CD4-positive, alpha-beta T cell treated with Interleukin-6 for 4 hours (primary cell): ENCODE measurements around the gene ZNF79.
A peak's percentile ranks its signal among the peaks of the same experiment; 100 is the strongest.

Experiments used
- DNase-seq: peaks from one replicate; pipeline ENCODE4 v3.0.0-alpha.2; 2020; ENCODE audit warnings: mixed read lengths

Gene ZNF79

DNA sequence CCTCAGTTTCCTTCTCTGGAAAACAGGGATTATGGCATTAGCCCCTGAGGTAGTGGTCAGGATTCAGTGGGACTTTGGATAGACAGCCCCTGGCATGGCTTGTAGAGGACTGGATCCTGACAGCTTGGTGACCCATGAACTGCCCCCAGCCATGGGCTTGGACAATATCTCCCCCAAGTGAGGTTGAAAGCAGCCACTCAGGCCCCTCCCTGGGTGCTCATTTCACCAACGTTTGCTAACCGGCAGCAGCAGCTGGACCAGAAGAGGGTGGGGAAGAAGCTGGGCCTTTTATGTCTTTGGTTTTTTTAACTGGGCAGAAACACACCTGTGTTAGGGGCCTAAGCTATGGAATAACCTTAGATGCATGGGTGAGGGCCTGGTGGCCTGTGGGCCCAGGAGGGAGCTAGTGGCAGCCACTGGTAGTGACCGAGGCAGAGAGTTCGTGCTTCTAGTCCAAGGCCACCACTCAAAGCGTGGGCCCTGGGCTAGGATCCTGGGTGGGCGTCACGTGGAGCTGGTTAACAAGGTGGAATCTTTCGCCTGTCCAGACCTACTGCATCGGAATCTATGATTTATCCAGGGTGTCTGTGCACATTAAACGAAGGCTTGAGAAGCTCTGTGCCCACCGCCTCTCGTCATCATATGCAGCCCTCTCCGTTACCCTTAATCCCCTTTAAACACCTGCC, 25.3 kb upstream of the ZNF79 start:
- no peak for DNase-seq

DNA sequence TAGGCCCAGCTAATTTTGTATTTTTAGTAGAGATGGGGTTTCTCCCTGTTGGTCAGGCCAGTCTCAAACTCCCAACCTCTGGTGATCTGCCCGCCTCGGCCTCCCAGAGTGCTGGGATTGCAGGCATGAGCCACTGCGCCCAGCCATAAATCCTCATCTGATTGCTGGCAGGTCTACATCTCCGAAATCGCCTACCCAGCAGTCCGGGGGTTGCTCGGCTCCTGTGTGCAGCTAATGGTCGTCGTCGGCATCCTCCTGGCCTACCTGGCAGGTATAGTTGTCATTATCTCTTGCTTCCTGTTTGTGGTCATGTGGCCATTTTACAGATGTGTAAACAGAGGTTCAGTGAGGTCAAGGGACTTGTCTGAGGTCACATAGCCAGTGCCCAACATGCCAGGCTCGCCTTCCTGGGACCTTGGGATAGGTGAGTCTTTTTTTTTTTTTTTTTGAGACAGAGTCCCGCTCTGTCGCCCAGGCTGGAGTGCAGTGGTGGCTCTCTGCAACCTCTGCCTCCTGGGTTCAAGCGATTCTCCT, 24.4 kb upstream of the ZNF79 start:
- no peak for DNase-seq

DNA sequence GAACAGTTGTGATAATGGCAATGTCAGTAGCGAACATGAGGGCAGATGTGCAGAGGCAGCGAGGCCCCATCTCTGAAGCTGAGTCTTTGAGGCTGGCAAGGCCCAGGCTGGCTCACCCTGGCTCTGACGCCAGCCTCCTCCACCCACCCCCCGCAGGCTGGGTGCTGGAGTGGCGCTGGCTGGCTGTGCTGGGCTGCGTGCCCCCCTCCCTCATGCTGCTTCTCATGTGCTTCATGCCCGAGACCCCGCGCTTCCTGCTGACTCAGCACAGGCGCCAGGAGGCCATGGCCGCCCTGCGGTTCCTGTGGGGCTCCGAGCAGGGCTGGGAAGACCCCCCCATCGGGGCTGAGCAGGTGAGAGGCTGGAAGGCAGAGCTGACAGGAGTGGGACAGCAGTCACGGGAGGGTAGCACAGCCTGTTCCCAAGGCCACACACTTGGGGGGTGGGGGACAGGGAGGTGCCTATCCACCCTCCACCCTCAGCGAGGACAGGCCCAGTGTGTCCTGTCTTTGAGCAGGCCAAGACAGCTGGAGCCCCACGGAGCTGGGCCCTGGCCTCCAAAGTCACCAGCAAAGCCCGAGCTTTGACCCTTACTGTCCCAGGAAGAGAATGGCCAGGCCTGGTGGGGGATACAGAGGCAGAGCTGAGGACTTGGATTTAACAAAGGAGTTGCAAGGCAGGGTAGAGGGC, 21.6 kb upstream of the ZNF79 start:
- DNase-seq, result no peak

DNA sequence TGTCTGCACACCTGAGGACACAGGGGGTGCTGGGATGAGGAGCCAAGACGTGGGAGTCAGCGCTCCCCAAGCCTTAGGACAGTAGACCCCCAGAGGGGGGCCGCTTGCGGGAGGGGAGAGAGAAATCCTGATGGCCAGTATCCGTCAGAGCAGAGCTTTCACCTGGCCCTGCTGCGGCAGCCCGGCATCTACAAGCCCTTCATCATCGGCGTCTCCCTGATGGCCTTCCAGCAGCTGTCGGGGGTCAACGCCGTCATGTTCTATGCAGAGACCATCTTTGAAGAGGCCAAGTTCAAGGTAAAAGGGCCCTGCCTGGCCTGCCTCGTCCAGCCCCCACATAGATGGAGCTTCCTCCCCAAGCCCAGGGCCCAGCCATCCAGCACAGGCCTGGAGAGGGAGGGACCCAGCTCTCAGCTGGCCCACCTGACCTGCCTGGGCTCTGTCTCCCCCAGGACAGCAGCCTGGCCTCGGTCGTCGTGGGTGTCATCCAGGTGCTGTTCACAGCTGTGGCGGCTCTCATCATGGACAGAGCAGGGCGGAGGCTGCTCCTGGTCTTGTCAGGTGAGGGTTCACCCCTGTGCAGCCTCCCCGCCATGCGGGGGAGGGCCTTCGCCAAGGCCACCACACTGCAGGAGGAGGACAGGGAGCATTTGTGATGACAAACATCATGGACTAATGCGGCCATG, 20.5 kb upstream of the ZNF79 start:
- no peak for DNase-seq

DNA sequence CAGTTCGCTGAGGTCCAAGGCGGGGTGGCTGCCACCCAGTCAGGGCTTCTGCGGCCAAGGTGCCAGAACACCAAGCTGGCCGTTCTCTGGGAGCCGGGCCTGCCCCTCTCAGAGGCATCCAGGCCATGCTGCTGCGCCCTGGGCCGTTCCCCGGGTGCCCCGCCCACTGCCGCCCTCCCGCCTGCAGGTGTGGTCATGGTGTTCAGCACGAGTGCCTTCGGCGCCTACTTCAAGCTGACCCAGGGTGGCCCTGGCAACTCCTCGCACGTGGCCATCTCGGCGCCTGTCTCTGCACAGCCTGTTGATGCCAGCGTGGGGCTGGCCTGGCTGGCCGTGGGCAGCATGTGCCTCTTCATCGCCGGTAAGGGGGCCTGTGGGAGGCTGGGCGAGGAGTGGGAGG, 19.6 kb upstream of the ZNF79 start:
- no peak for DNase-seq

DNA sequence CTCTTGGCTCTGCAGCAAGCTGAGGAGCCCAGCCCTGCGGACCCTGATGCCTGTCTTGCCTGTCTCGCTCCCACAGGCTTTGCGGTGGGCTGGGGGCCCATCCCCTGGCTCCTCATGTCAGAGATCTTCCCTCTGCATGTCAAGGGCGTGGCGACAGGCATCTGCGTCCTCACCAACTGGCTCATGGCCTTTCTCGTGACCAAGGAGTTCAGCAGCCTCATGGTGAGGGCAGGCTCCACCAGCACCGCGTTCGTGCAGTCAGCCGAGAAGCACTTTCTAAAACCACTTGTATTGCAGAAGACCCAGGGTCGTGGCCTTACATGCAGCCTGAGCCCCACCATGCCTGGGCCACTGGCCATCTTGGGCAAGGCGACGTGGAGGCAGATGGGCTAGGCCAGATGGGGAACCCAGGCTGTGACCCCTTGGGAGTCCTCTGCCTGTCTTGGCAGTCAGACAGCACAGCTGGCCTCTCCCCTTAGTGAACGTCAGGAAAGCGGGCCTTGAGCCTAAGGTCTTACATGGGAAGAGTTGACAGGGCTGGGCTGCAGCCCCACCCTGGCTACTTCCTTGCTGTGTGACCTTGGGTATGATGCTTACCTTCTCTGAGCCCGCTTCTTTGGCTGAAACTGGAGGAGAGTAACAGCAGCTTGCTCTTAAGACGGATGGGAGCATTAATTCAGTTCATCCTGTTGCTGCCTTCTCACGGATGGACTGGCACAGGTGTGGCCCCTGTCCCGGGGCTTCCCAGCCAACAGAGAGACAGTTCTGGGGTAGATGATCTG, 18.6 kb upstream of the ZNF79 start:
- no peak for DNase-seq

DNA sequence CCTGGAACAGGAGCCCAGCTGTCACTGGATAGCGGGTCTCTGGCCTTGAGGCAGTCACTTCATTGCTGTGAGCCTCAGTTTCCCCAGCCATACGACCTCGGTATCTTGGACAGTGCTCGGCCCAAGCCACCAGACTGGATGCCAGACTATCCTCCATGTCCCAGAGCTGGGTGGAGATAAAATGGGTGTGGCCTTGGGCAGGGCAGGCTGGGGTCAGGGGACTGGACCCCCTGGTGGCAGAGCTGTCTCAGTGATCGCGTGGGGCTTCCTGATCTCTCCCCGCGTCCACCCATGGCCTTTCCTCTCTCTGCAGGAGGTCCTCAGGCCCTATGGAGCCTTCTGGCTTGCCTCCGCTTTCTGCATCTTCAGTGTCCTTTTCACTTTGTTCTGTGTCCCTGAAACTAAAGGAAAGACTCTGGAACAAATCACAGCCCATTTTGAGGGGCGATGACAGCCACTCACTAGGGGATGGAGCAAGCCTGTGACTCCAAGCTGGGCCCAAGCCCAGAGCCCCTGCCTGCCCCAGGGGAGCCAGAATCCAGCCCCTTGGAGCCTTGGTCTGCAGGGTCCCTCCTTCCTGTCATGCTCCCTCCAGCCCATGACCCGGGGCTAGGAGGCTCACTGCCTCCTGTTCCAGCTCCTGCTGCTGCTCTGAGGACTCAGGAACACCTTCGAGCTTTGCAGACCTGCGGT, 17.2 kb upstream of the ZNF79 start:
- no peak for DNase-seq

DNA sequence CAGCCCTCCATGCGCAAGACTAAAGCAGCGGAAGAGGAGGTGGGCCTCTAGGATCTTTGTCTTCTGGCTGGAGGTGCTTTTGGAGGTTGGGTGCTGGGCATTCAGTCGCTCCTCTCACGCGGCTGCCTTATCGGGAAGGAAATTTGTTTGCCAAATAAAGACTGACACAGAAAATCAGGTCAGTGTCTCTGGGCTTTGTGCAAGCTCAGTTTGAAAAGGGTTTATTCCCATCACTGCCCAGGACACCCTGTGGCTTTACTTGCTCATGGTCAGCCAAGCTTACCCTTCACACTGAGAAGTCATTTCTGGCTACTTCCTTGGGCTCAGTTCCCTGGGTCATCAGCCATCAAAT, 16.7 kb upstream of the ZNF79 start:
- DNase-seq, result no peak

DNA sequence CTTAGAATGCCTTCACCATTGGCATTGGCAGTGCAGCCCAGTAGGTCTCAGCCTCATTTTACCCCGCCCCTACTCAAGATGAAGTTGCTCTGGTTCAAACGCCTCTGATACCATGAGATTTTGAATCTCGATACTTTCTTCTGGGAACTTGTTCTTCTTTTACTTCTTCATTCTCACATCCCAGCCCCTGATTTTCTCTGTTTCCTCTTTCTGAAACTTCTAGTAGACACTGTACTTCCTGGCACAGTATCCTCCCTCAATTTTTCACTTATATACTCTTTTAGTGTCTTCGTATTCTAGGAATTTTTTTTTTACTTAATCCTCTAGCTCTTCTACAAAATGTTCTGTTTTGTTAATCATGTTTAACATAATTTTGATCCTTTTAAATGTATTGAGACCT, 13.1 kb upstream of the ZNF79 start:
- no peak for DNase-seq

DNA sequence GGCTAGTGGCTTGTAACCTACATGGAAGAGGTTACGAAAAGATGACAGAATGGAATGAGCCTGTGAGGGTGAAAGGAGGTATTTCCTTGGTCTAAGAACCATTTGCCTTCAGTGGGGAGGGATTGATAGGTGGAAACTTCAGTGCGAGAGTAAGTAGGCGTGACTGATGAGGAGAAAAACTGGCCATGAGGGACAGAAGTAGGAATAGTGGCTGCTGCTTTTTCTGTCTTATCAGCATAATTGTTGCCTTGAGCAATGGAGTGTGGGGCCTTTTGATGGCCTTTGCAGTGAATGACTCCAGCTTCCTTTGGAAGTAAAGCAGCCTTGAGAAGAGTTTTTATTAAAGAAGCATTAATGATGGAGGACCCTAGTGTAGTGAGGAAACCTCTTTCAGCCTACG, 9.0 kb upstream of the ZNF79 start:
- DNase-seq, result no peak

DNA sequence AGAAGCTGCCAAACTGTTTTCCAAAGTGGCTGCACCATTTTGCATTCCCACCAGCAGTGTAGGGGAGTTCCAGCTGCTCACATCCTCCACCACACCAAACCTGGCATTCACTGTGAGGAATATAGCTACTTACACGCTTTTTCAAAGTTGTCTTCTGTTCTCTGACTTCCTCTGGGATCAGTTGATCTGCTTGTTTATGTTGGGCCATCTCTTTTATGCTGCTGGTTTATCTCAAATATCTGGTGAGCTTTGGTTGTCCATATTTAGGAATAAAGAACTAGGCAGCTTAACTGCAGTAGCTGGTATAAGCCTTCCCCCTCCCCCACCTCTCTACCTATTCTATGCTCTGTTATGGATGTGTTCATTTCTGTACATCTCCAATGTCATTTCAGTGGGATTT, 8.5 kb upstream of the ZNF79 start:
- no peak for DNase-seq

DNA sequence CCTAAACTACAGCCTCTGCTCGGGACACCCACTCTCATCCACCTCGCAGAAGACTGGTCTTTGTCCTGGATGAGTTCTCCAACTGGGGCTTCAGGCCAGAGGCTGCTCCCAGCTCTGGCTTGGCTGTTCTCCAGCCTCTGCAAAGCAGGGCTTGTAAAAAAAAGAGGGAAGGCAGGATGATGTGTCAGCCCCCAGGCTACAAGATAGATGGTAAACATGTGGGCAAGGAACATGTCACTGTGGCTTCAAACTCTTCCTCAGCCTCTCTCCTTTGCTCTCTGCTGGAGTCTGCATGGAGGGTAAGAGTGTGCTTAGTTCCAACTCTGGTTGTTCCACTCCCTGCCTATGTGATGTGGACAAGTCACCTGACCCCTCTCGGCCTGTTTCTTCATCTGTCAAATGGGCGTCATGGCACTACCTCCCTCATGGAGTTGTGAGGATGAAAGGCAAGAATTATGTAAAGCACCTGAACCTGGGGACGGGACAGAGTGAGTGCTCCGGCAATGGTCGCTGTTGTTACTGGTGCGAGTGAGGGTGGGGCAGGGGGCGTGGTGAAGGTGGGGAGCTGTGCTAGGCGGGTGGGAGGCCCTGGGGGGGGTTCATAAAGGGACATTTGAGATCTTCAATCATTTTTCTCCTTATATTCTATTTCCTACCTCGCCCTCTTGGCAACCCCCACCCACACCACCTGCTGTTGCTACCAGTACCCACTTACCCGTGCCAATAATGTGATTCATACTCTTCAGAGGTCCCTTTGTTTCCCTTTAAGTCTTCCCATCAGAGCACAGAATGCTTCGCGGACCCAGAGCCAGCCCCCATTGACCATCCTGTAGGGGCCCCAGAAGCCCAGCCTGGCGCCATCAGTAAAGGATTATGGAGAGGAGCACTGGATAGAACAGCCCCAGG, 6.8 kb upstream of the ZNF79 start:
- DNase-seq, result no peak

DNA sequence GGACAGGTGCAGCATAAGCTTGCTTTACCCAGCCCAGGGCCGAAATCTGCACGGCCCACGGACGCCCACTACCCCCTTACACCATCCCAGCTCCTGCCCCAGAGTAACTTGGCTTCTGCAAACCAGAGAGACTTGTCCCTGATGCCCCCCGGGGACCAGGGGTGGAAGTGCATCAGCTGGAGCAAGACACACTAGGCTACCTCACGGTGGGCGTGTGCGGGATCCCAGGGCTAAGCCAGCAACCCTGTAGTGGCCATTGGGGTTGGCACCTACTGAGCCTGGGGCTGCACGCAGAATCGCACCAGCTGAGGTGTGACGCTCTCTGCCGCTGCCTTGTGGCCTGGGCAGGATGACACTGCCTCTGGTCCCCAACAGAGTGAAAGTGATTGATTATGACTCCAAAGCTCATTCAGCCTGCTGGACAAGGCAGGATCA, 6.1 kb upstream of the ZNF79 start:
- DNase-seq, result peak; percentile 56

DNA sequence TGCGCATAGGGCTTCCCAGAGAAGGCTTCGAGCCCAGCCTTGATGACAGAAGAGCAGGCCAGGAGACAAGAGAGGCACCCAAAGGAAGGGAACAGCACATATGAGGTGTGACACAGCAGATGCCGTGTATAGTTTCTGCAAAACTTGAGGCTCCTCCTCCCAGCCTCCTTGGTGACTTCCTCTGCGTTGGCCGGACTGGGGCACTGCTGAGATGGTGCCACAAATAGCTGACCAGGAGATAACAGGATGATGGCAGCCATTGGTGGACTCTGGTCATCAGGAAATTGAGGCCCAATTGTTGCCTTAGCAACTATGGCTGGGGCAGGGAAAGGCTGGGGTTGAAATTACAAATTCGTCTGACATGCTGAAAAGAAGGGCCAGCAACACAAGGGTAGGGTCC, 4.8 kb upstream of the ZNF79 start:
- DNase-seq, result no peak

DNA sequence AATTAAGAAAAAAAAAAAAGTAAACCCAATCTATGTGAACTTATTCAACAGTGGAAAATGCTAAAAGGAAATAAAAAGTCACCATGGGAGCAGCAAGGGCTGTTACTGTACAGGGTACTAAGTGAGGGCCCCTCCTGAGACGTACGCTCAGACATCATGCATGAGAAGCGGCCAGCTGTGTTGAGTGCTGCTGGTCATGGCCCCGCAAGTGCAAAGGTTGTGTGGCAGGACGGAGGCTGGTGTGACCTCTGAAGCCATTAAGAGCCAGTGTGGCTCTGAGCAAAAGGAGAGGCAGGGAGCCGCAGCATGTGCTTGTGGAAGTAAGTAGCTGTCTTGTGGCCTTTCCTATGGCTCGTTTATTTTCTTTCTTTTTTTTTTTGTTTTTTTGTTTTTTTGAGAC, 3.1 kb upstream of the ZNF79 start:
- DNase-seq, result no peak

DNA sequence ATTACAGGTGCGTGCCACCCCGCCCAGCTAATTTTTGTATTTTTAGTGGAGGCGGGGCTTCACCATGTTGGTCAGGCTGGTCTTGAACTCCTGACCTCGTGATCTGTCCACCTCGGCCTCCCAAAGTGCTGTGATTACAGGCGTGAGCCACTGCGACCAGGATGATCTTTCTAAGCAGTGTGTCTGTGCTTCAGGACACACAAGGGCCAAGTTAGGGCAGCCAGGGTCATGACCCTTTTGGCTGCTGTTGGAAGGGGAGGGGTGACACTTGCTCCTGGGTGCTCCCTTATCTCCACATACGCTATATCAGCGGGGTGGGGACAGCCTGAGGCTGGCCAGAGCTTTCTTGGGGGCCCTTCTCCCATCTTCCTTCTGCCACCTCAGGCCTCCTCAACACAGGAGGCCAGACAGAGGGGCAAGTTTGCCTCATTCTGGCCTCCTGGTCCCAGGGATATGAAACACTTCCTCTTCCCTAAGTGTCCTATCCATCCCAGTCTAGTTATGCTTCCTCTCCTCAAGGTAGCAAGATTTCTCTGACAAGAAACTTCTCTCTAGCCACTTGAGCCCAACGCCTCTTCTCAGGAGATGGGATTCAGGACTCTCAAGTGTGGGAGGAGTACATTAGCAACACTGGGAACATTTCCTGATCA, 1.9 kb upstream of the ZNF79 start:
- no peak for DNase-seq

DNA sequence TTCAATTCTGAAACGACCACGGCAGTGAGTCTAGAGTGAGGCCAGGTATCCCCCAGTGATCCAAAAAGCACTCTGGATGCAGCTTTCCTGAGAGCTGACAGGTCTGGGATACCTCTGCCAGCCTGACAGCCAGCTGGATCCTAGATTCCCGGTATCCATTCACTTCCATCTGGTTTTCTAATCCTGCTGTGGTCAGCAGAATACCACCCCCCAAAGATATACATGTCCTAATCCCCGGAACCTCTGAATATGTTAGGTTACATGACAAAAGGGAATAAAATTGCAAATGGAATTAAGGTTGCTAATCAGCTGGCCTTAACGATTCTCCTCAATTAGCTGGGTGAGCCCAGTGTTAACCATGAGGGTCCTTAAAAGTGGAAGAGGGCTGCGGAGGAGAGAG, 1.4 kb upstream of the ZNF79 start:
- no peak for DNase-seq

DNA sequence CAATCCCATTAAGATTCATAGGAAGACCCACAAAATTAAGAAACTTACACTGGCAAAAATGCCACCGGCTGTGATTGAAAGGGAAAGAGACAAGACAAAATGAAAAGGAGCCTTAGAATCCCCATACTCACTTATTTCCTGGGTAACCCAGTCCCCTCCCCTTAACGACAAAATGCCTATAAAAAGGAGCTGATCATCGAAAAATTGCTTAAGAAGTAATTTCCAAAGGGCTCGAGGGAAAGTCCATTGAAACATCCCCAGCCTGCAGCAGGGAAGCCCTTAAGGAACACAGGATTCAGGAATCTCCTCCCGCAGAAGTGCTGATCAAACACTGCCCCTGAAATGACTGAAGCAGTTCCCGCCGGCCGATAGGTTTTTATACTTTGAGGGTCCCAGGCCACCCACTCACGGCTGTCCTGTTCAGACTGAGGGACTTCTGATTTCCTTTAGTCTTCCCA, 677 bp upstream of the ZNF79 start:
- no peak for DNase-seq

DNA sequence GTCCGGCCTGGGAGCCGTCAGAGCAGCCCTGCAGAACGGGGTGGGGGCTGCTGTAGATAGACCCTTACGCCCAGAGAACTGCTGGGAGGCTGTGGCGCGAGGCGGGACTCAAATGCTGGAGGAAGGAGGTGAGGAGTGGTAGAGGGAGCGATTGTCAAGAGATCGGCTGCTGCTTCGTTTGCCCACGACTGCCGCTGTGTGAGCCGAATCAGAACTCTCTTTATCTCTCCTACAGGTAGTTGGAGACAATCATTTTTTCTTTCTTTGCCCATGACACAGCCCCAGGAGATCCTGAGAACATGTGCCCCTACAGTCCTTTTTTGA, 456 bp downstream of the ZNF79 start:
- DNase-seq, result peak; percentile 45

DNA sequence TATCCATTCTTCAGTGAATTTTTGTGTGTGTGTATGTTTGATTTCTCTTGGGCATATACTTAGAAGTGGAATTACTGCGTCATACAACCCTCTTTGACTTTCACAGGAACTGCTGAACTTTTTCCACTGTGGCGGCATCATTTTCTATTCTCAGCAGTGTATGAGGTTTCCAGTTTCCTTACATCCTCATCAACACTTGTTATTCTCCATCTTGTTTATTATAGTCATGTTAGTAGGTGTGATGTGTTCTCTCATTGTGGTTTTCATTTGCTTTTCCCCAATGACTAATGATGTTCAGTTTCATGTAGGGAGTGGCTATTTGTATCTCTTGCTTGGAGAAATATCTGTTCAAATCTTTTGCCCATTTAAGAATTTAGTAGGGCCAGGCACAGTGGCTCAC, 2.6 kb downstream of the ZNF79 start:
- no peak for DNase-seq

DNA sequence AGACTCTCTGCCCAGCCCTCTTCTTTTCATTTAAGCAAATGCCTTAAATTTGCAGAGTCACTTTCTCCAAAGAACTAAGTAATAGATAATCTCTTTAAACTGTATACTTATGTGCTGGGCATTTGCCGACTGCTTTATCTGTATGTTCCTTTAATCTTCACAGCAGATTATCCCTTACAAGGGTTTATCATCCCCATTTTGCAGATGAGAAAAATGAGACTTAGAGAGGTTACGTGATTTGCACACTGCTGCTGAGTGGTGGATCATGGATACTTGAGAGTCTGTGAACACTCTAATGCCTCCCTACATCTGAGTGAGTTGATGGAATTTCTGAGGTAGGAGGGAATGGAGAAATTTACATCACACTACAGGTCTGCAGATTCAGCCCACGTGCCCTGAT, 4.2 kb downstream of the ZNF79 start:
- no peak for DNase-seq
